Sigmoid colon (tissue), 4 donors: ENCODE data around the gene ACOX3.

Experiments
- EP300 ChIP-seq, 4 donors: sonication (generic); formaldehyde crosslinking; IDR thresholded peaks; one replicate each; pipeline ENCODE4 v1.6.1; 2017; ENCODE audit warnings: antibody characterized with exemption in 4 of 4
- POLR2A ChIP-seq, 2 donors: fragments of 450-650 bp; IDR thresholded peaks; one replicate each; pipeline ENCODE4 v1.6.1; 2016; ENCODE audit warnings: antibody characterized with exemption in 2 of 2, mild to moderate bottlenecking in 2 of 2, moderate library complexity in 2 of 2
- TF ChIP-seq, protein P1 (sequence below), 4 experiments: fragments of 450-650 bp in 3 of 4; fragments of 200-600 bp in 1 of 4; IDR thresholded peaks; one replicate each; pipeline ENCODE4 v1.5.1; 2016 to 2019; ENCODE audit warnings: antibody characterized with exemption in 4 of 4, mild to moderate bottlenecking in 3 of 4, moderate library complexity in 2 of 4

DNA sequence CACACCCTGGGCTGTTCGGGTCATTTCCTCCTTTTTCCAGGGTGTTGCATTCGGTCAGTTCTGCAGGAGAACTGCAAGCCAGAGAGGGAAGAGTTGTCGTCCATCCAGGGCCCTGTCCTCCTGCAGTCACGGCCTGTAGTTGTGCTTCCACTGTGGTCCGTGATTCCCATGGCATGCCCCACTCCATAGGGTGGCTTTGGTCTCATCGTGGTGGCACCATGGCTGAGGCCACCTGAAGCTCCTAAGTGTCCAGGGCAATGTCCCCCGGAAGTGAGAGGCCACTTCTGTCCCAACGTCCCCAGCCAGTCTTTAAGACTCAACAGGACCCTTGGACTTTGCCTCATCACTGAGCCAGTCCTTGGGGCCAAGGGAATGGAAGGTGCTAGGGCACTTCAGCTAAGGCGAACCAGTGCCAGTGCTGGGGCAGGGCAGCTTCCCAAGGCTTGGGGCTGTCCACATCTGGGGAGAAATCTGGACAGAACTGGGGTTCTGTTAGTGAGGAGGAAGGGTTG is 87.3 kb downstream of the ACOX3 start:
- TF ChIP-seq, protein P1, sequence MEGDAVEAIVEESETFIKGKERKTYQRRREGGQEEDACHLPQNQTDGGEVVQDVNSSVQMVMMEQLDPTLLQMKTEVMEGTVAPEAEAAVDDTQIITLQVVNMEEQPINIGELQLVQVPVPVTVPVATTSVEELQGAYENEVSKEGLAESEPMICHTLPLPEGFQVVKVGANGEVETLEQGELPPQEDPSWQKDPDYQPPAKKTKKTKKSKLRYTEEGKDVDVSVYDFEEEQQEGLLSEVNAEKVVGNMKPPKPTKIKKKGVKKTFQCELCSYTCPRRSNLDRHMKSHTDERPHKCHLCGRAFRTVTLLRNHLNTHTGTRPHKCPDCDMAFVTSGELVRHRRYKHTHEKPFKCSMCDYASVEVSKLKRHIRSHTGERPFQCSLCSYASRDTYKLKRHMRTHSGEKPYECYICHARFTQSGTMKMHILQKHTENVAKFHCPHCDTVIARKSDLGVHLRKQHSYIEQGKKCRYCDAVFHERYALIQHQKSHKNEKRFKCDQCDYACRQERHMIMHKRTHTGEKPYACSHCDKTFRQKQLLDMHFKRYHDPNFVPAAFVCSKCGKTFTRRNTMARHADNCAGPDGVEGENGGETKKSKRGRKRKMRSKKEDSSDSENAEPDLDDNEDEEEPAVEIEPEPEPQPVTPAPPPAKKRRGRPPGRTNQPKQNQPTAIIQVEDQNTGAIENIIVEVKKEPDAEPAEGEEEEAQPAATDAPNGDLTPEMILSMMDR (IDR thresholded peaks at IDR 0.05): no peak
- TF ChIP-seq POLR2A (IDR thresholded peaks at IDR 0.05) (no peak), EP300 (IDR thresholded peaks at IDR 0.05) (no peak)
